Measurements from ENCODE around the gene RBM43.
"Not testable (repeated sequence)": the region's sequence is repeated elsewhere in the genome, so short reads cannot be mapped to it uniquely, and the experiment has no call there.

RBM43 gene

GRCh38 chr2:151268085-151268484 is 6.4 kb upstream of the RBM43 start:
- no peak for DNase-seq (ENCODE audit: low spot score)

DNA sequence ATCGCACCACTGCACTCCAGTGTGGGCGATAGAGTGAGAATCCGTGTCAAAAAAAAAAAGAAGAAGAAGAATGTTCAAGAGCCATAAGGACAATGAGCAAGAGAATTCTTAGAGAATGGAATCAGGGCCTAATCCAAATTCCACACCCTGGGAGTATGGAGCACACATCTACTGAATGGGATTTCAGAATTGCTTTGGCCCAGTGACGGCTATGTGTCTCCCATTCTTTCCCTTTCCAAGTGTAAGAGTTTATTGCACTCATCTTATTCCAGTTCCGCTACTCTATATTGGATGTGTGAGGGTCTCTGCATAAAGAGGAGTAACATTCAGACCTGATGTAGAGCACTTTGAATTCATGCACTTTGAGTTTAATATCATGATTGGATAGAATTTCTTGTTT is 5.9 kb upstream of the RBM43 start:
- no peak for DNase-seq (ENCODE audit: low spot score)

- DNase-seq (ENCODE audit: low spot score) = no peak
Measured at GRCh38 chr2:151265991-151266390, 4.3 kb upstream of the RBM43 start.

GRCh38 chr2:151264157-151264825 is 2.6 kb upstream of the RBM43 start:
- no peak for DNase-seq (ENCODE audit: low spot score)

- no peak for DNase-seq (ENCODE audit: low spot score)
Measured at GRCh38 chr2:151262629-151263028, 966 bp upstream of the RBM43 start.

DNA sequence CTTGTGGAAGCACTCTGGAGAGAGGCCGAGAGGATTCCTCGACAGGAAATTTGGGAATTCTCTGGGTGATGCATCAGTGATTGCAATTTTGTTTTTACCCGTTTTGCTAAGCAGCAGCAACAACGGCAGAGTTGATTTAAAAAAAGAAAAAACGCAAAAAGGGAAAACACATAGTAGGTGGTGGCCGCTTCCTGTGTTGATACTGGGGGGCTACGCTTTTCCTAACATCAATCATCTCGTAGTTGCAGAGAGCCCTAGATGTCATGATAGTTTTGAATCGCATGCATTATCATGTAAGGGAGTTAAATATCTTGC is 271 bp upstream of the RBM43 start:
- no peak for DNase-seq (ENCODE audit: low spot score)

DNA sequence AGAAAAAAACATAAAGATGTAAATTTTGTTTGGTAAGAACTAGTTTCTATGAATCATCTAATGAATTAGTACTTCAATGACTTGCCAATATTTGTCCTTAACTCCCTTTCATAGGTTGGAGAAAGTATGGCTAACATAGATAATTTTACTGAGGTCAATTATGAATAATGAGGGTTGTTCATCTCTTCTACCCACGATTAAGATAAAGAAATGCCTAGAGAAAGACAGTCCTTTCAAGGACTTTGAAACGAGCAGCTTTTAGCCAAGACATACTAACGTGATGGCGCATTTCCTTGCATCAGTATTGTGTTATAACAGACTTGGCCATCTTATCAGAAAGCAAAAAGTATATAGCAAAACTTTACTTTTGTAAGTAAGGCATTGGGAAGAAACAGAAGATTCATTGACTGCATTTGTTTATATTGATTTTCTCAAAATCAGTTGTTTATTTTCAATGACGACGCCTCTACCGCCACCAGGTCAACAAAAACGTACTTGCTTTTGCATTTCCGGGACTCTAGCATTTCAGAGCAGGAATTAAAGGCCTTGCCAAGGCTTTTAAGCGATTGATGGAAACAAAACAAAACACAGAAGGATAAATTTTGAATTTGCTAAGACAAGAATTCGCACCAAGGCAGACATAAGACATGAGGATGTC is 961 bp downstream of the RBM43 start:
- DNase-seq (ENCODE audit: low spot score) = peak; percentile 14

DNA sequence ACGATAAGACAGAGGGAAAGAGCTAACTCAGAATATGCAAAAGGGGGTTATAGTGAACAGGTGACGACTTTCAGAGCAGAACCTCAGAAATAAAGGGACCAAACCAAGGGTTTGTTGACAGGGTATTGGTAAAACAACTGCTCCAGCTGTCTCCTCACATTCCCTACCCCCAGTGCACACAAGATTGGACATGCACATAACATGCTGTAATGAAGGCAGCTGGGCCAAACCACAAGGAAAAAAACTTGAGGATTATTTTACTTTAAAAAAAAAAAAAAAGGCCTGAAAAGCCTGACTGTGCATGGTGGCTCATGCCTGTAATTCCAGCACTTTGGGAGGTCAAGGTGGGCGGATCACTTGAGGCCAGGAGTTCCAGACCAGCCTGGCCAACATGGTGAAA is 3.5 kb downstream of the RBM43 start:
- no peak for DNase-seq (ENCODE audit: low spot score)

- DNase-seq (ENCODE audit: low spot score) = no peak
Measured at GRCh38 chr2:151252646-151253045, 9.0 kb downstream of the RBM43 start.

DNA sequence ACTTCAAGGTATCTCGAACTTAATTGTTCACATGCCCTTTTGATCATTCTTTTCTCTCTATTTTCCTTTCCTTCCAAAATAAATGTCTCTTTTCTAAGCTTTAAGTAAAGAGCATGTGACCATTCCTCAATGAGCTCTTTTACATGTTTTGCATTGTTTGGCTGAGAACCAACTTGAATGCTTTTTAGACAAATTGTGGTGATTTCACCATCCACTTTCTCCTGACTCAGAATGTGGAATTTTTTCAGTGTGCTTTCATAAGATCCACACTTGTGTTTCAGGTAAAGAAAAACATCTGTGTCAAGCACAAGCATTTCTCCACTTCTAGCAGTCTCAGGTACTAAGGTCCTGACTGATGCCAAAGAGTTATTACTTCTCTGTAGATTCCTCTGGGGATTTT is 10.7 kb downstream of the RBM43 start:
- no peak for DNase-seq (ENCODE audit: low spot score)

- no peak for DNase-seq (ENCODE audit: low spot score)
Measured at GRCh38 chr2:151247432-151247831, 14.2 kb downstream of the RBM43 start.

DNA sequence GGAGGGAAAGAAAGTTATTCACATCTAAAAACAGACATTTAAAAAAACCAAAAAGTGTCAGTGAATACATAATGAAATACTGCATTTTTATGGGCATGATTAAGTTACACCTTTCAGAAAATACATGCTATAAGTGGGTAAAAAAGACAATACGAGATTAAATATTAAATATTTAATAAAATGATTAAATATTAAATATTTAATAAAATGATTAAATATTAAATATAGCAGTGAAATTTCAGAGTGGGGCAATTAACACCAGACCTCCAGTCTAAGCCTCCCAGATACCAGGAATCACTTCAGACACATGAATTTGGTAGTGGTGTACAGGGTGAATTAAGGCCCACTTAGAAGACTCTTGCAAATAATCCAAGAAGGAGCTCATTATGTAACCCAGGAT is 15.5 kb downstream of the RBM43 start:
- no peak for DNase-seq (ENCODE audit: low spot score)

- DNase-seq (ENCODE audit: low spot score) = no peak
Measured at GRCh38 chr2:151243468-151243867, 18.2 kb downstream of the RBM43 start.

DNA sequence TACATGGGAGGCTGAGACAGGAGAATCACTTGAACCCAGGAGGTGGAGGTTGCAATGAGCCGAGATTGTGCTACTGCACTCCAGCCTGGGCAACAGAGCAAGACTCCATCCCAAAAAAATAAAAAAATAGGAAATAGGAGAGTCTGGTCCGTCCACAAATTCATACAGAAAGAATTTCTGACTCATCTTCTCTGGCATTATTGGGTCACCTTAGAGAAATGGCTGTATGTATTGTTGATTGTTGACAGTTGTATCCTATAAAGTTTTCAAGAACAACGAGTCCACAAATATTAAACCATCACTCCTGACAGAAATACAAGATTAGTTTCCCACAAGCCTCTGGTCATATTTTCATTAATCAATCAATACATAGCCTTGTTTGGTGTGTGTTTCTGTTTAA is 20.4 kb downstream of the RBM43 start:
- DNase-seq (ENCODE audit: low spot score) = no peak

- no peak for DNase-seq (ENCODE audit: low spot score)
Measured at GRCh38 chr2:151240433-151240832, 21.2 kb downstream of the RBM43 start.

DNA sequence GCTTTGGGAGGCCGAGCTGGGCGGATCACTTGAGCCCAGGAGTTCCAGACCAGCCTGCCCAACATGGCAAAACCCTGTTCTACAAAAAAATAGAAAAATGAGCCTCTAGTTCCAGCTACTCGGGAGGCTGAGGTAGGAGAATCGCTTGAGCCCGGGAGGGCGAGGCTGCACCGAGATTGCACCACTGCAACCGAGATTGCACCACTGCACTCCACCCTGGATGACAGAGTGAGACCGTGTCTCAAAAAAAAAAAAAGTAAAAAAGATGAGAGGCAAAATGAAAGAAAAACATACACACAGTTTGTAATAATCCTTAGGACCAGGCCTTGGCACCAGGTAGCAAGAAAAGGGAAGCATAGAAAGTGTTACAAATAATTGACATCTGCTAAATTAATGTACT is 22.0 kb downstream of the RBM43 start:
- DNase-seq (ENCODE audit: low spot score) = no peak

DNA sequence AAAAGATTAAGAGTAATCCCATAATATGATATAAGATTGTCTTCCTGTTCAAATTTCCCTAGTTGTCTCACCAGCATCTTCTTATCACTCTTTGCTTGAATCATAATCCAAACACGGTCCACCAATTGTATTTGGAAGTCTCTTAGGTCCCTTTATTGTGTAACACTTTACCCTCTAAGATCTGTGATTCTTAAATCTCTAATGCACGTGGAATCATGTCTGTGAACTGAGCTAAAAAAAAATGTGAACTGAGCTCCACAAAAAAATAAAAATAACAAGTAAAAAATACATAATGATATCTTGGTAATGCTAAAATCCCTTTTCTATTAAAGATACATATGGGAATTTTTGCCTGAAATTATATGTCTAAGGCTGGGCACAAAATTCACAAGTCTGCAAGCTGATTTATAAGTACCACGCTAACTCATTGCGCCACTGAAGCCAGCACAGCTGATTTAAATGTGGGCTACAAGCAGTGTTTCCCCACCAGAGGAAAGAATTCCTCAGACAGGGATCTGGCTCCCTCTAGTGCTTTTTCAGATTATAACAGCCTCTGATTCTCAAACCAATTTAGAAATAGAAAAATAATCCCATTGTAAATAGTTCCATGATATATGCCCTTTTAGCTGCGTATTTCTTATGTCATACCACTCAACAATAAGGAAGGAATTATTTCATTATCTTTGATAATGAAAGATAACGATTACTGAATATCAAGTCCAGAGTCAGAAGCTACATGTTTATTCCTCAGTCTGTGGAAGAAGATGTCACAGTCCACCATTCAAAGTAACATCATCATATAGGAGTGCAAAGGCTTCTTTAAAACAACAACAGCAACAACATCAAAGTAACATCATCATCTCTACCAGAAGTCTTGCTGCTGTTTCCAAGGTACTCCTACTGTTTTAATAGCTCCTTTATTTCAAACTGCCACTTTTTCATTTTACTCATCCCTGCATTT is 22.9 kb downstream of the RBM43 start:
- DNase-seq (ENCODE audit: low spot score) = peak; percentile 39

DNA sequence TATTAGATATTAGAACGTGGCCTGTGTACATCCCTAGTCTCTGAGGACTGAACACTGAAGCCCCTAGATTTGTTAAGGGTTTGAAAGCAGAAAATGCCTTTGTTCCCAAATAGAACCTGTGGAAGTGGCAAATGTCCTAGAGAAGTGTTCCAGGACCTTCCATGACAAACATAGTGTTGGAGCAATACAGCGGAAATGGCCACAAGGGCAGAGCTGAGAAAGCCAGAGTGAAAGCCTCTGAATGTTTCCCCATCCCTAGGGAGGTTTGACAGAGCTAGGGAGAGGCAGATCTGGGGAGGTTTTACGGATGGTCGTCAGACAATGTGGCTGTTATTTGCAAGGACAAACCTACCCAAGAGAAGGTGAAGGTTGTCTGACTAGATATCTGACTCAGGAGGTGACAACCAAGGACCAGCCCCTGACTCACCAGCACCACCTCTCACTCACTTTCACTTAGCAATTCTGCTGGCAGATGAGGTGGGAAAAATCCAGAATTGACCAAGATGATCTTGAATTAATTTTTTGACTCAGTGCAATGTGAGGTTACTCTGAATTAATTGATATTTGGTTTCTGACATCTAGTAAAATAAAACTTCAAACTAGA is 24.1 kb downstream of the RBM43 start:
- no peak for DNase-seq (ENCODE audit: low spot score)

DNA sequence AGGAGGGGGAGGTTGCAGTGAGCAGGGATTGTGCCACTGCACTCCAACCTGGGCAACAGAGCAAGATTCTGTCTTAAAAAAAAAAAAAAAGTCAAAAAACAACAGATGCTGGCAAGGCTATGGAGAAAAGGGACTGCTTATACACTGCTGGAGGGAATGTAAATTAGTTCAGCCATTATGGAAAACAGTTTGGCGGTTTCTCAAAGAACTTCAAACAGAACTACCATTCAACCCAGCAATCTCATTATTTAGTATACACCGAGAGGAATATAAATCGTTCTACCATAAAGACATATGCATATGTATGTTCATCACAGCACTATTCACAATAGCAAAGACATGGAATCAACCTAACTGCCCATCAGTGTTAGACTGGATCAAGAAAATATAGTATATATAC is 27.9 kb downstream of the RBM43 start:
- not testable (repeated sequence) for DNase-seq (ENCODE audit: low spot score)

DNA sequence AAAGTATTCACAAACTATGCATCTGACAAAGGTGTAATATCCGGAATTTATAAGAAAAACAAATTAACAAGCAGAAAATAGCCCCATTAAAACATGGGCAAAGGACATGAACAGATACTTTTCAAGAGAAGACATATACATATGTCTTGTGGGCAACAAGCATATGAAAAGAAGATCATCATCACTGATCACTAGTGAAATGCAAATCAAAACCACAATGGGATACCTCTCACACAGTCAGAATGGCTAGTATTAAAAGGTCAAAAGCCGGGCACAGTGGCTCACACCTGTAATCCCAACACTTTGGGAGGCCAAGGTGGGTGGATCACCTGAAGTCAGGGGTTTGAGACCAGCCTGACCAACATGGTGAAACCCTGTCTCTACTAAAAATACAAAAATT is 28.4 kb downstream of the RBM43 start:
- DNase-seq (ENCODE audit: low spot score) = not testable (repeated sequence)

DNA sequence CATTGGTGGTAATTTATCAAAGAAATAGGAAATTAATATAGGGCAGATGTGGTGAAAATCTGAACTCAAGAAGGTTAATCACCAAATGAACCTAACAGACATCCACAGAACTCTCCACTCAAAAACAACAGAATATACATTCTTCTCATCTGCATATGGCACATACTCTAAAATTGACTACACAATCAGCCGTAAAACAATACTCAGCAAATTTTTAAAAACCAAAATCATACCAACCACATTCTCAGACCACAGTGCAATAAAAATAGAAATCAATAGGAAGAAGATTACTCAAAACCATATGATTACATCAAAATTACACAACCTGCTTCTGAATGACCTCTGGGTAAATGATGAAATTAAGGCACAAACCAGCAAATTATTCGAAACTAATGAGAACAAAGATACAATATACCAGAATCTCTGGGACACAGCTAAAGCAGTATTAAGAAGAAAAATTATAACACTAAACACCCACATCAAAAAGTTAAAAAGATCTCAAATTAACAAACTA is 31.0 kb downstream of the RBM43 start:
- no peak for DNase-seq (ENCODE audit: low spot score)

- DNase-seq (ENCODE audit: low spot score) = no peak
Measured at GRCh38 chr2:151228847-151229512, 32.7 kb downstream of the RBM43 start.

Measured in CD4-positive, alpha-beta T cell treated with Interleukin-6 at 100 ng/mL for 8 hours (primary cell).